HCT116 (cell line): ENCODE data around the gene TYK2. TPM values are rescaled to one million over a fixed set of nuclear protein-coding genes. Genes with fewer than 3 reads are reported as not detected.

ENCODE experiments used
- ATAC-seq: fragments of 200-7000 bp; cut with Tn5 transposase; 2 replicates; pipeline ENCODE4 v1.9.1; 2020; ENCODE audit warnings: mild to moderate bottlenecking, moderate library complexity
- BruUV-seq: library from RNA; stranded (reverse); fragments of 400-500 nt; replicated peaks from 2 replicates; lab custom pipeline; 2021; lab: Mats Ljungman, UMichigan
- CTCF ChIA-PET: fragments of 300-600 bp; sonication (Branson Sonifier 250); formaldehyde crosslinking; loops from one replicate; lab custom pipeline; 2021; ENCODE audit warnings: antibody characterized with exemption; lab: Charles Lee
- POLR2A ChIA-PET: fragments of 300-600, 350-600 bp; sonication (Branson Sonifier 250); formaldehyde crosslinking; loops from one replicate; lab custom pipeline; 2021; ENCODE audit warnings: antibody characterized with exemption; lab: Charles Lee
- RAD21 ChIA-PET, 2 experiments: fragments of 300-600 bp; sonication (Branson Sonifier 250); formaldehyde crosslinking; loops; one replicate each; lab custom pipeline; 2023; ENCODE audit warnings: low total read pairs in 2 of 2; ENCODE audit not compliant: uncharacterized antibody in 2 of 2, unreplicated experiment in 2 of 2, low non-redundant PET in 1 of 2; lab: Charles Lee
- DNase-seq: peaks from one replicate; pipeline ENCODE4 v3.0.0-alpha.2; 2010; ENCODE audit warnings: low read depth, low spot score
- H2AFZ ChIP-seq: fragments of 200-600 bp; shearing (Covaris generic), sonication (generic); 2 replicates; pipeline ENCODE4 v1.6.1; 2017; ENCODE audit warnings: low read depth, mixed run types, mixed read lengths, antibody characterized with exemption, low read length; ENCODE audit not compliant: poor library complexity, severe bottlenecking
- H3K27ac ChIP-seq: 2 replicates; pipeline ENCODE4 v1.5.1; 2012; ENCODE audit warnings: low read depth, low read length
- H3K27me3 ChIP-seq: fragments of 200-600 bp; sonication (generic); 2 replicates; pipeline ENCODE4 v1.6.1; 2016; ENCODE audit warnings: mixed run types, low read length, mixed read lengths; ENCODE audit not compliant: insufficient read depth
- H3K36me3 ChIP-seq, 2 experiments: fragments of 200-500 bp in 1 of 2; fragments of 200-600 bp in 1 of 2; sonication (Bioruptor generic) in 1 of 2; sonication (generic) in 1 of 2; 2 replicates each; pipeline versions ENCODE4 v1.5.1 to v1.6.1; 2014 to 2016; ENCODE audit warnings: low read length in 2 of 2, inconsistent platforms in 1 of 2, mixed read lengths in 1 of 2, mixed run types in 1 of 2; ENCODE audit not compliant: insufficient read depth in 2 of 2, control insufficient read depth in 1 of 2
- H3K4me1 ChIP-seq, 2 experiments: fragments of 200-600 bp in 1 of 2; sonication (generic) in 1 of 2; 2 replicates each; pipeline versions ENCODE4 v1.5.1 to v1.6.1; 2012 to 2017; ENCODE audit warnings: low read length in 2 of 2, inconsistent platforms in 1 of 2, mild to moderate bottlenecking in 1 of 2, mixed read lengths in 1 of 2, mixed run types in 1 of 2, moderate library complexity in 1 of 2; ENCODE audit not compliant: insufficient read depth in 2 of 2, control insufficient read depth in 1 of 2
- H3K4me2 ChIP-seq: fragments of 200-600 bp; sonication (generic); 2 replicates; pipeline ENCODE4 v1.6.1; 2017; ENCODE audit warnings: mixed run types, low read length, mixed read lengths
- H3K4me3 ChIP-seq, 2 experiments: fragments of 200-600 bp in 1 of 2; sonication (generic) in 1 of 2; replicated peaks in 1 of 2; 2 replicates each; pipeline ENCODE4 v1.5.1; 2011 to 2016; ENCODE audit warnings: low read length in 2 of 2, control low read depth in 1 of 2, low read depth in 1 of 2, mild to moderate bottlenecking in 1 of 2, mixed read lengths in 1 of 2, mixed run types in 1 of 2
- H3K79me2 ChIP-seq: fragments of 200-600 bp; sonication (generic); 2 replicates; pipeline ENCODE4 v1.6.1; 2017; ENCODE audit warnings: mild to moderate bottlenecking, mixed run types, low read length, moderate library complexity, mixed read lengths; ENCODE audit not compliant: insufficient read depth
- H3K9ac ChIP-seq: fragments of 200-600 bp; sonication (generic); 2 replicates; pipeline ENCODE4 v1.6.1; 2016; ENCODE audit warnings: low read length, mixed read lengths
- H3K9me2 ChIP-seq: fragments of 200-600 bp; sonication (generic), shearing (Covaris generic); 2 replicates; pipeline ENCODE4 v1.6.1; 2017; ENCODE audit warnings: mixed run types, mild to moderate bottlenecking, moderate library complexity; ENCODE audit not compliant: insufficient read depth
- H3K9me3 ChIP-seq, 2 experiments: fragments of 200-500 bp in 1 of 2; fragments of 200-600 bp in 1 of 2; sonication (Bioruptor generic) in 1 of 2; sonication (generic) in 1 of 2; 2 replicates each; pipeline ENCODE4 v1.6.1; 2014 to 2017; ENCODE audit warnings: low read length in 2 of 2, mixed read lengths in 2 of 2, inconsistent platforms in 1 of 2, low read depth in 1 of 2, mild to moderate bottlenecking in 1 of 2, mixed run types in 1 of 2, moderate library complexity in 1 of 2; ENCODE audit not compliant: control insufficient read depth in 1 of 2, insufficient read depth in 1 of 2
- H4K20me1 ChIP-seq: fragments of 200-600 bp; sonication (generic), shearing (Covaris generic); 2 replicates; pipeline ENCODE4 v1.6.1; 2017; ENCODE audit warnings: mixed run types, mild to moderate bottlenecking, moderate library complexity; ENCODE audit not compliant: insufficient read depth
- ATF3 ChIP-seq: IDR thresholded peaks from 2 replicates; pipeline ENCODE4 v1.6.1; 2012
- EGR1 ChIP-seq: IDR thresholded peaks from 2 replicates; pipeline ENCODE4 v1.6.1; 2012; ENCODE audit warnings: low read depth
- JUND ChIP-seq: IDR thresholded peaks from 2 replicates; pipeline ENCODE4 v1.6.1; 2012
- SP1 ChIP-seq: IDR thresholded peaks from 2 replicates; pipeline ENCODE4 v1.6.1; 2012; ENCODE audit warnings: low read depth
- ZBTB33 ChIP-seq: IDR thresholded peaks from 2 replicates; pipeline ENCODE4 v1.6.1; 2011; ENCODE audit warnings: mild to moderate bottlenecking, low read length, moderate library complexity; ENCODE audit not compliant: insufficient replicate concordance; ENCODE audit errors: extremely low read depth
- ZNF274 ChIP-seq: fragments of 200-500 bp; sonication (Bioruptor generic); IDR thresholded peaks from 2 replicates; pipeline ENCODE4 v1.6.1; 2014; ENCODE audit warnings: mild to moderate bottlenecking, low read depth, low read length, inconsistent platforms
- intact Hi-C: fragments of 100-400 bp; cut with micrococcal nuclease; formaldehyde crosslinking; loops from 2 replicates; pipeline ENCODE4 v1.10.0; 2022
- total RNA-seq: library from RNA; stranded (reverse); gene quantifications from one replicate; pipeline ENCODE4 v1.2.1, GENCODE V29; 2021; ENCODE audit not compliant: unreplicated experiment

TYK2 gene
- total RNA-seq, 1 experiment from 2014 or later, result 110 TPM

GRCh38 chr19:10320602-10321416, 59.6 kb downstream of the TYK2 start:
- H4K20me1 ChIP-seq, result no peaks in the 10 kb centered on the region
- no peaks in the 10 kb centered on the region; the same call in 1 of the 2 replicates for H3K79me2 ChIP-seq
- POLR2A ChIA-PET, result no interaction called here
- peaks cover 0 to 10% of the 10 kb centered on the region in 2 experiments; a peak in 2 of 4 replicates for H3K4me1 ChIP-seq
- CTCF ChIA-PET, result no interaction called here
- no peak overlapping the region for H2AFZ ChIP-seq
- H3K9me3 ChIP-seq, result no peaks in the 10 kb centered on the region
- H3K9me2 ChIP-seq, result no peaks in the 10 kb centered on the region
- BruUV-seq, result no TSS peak
- RAD21 ChIA-PET, result no interaction called here
- H3K36me3 ChIP-seq, result peaks cover 16 to 33% of the 10 kb centered on the region in 2 experiments; a peak in 3 of 4 replicates
- no peak overlapping the region for H3K4me2 ChIP-seq
- ATAC-seq (no peak), DNase-seq (no peak)
- TF ChIP-seq ATF3 (no peak), ZBTB33 (no peak), ZNF274 (no peak), JUND (no peak), EGR1 (no peak), SP1 (no peak)
- H3K27ac ChIP-seq, result no peak overlapping the region
- no peak overlapping the region for H3K4me3 ChIP-seq
- H3K27me3 ChIP-seq, result no peaks in the 10 kb centered on the region
- H3K9ac ChIP-seq, result no peak overlapping the region
- intact Hi-C loops, result no loop called here
